ENCODE results near the gene PTPN7. TPM values are rescaled to one million over a fixed set of nuclear protein-coding genes. Genes with fewer than 3 reads are reported as not detected.

The PTPN7 gene
- polyA plus RNA-seq, 2 of the 4 experiments (the other 2 are of a cell fraction), result 0.08 TPM; not detected in 1

DNA sequence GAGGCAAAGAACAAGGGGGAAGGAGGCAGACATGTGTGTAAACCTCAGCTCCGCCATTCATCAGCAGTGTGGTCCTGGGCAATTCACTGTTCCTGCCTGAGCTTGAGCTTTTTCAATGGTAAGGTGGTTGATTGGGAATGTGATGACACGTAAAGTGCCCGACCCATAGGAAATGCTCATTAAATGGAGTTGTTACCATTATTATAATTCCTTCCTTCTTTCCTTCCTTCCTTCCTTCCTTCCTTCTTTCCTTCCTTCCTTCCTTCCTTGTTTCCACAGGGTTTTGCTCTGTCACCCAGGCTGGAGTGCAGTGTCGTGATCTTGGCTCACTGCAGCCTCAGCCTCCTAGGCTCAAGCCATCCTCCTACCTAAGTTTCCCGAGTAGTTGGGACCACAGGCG is 33.3 kb downstream of the PTPN7 start:
- ChIA-PET CTCF (interaction anchor here (0.6 to 31.9 kb wide), 4 partner anchors 5 to 194 kb away, joined by 3 to 1624 read pairs (median 209); partner anchors contain the start of genes ELF3, GPR37L1 and RNPEP), POLR2A (interaction anchor here (1.4 kb wide), 1 partner anchor 117 kb away, joined by 5 read pairs; the partner anchor contains the start of gene ELF3)
- Histone ChIP-seq H3K4me2 (no peak overlapping the region), H3K27ac (no peak overlapping the region), H3K9me3 (no peaks in the 10 kb centered on the region), H3K4me1 (0 out of 3 replicates have a peak, but pooled peaks cover 9% of the 10 kb centered on the region), H3K4me3 (no peak overlapping the region)
- WGBS (ENCODE audit: missing lambda C conversion rate), result 95% methylated on average over 6 of the region's 6 CpGs
- ATAC-seq (no peak), DNase-seq (ENCODE audit: low read depth in 1 of 2, low spot score in 1 of 2) (no peak), FAIRE-seq (no peak)
- TF ChIP-seq HEYL (CRISPR knock-in tag; IDR thresholded peaks at IDR 0.05) (no peak), MAFK (IDR thresholded peaks at IDR 0.05; ENCODE audit: partially characterized antibody) (no peak)

DNA sequence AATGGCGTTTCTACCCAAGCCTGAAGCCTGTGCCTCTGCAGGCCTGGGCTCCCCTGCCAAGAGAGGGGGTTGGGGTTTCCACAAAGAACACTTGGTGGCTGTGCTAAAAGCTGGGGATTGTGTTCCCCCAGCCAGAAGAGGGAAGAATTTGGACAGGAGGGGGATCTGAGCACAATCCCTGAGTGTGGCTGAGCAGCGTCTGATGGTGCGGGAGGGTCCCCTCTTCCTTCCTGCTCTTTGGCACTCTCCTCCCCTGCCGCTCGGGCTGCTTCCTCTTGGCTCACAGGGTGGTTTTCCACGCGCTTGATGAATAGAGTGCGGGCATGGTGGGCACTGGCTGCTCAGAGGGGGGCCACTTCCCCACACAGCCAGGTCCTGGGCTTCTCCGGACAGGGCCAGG is 34.0 kb downstream of the PTPN7 start:
- H3K9me3 ChIP-seq, result no peaks in the 10 kb centered on the region
- DNase-seq (ENCODE audit: low read depth in 1 of 2, low spot score in 1 of 2) (no peak), FAIRE-seq (no peak), ATAC-seq (no peak)
- no peak overlapping the region for H3K27ac ChIP-seq
- H3K4me3 ChIP-seq, result no peak overlapping the region
- no peak overlapping the region for H3K4me2 ChIP-seq
- CTCF ChIA-PET, result interaction anchor here (1.2 to 31.9 kb wide), 4 partner anchors 4 to 154 kb away, joined by 5 to 1624 read pairs (median 209); partner anchors contain the start of genes ELF3, GPR37L1 and RNPEP
- peaks cover 11% of the 10 kb centered on the region; the same call in 1 of the 3 replicates for H3K4me1 ChIP-seq
- 77% methylated on average over 9 of the region's 9 CpGs for WGBS (ENCODE audit: missing lambda C conversion rate)
- TF ChIP-seq, protein P1, sequence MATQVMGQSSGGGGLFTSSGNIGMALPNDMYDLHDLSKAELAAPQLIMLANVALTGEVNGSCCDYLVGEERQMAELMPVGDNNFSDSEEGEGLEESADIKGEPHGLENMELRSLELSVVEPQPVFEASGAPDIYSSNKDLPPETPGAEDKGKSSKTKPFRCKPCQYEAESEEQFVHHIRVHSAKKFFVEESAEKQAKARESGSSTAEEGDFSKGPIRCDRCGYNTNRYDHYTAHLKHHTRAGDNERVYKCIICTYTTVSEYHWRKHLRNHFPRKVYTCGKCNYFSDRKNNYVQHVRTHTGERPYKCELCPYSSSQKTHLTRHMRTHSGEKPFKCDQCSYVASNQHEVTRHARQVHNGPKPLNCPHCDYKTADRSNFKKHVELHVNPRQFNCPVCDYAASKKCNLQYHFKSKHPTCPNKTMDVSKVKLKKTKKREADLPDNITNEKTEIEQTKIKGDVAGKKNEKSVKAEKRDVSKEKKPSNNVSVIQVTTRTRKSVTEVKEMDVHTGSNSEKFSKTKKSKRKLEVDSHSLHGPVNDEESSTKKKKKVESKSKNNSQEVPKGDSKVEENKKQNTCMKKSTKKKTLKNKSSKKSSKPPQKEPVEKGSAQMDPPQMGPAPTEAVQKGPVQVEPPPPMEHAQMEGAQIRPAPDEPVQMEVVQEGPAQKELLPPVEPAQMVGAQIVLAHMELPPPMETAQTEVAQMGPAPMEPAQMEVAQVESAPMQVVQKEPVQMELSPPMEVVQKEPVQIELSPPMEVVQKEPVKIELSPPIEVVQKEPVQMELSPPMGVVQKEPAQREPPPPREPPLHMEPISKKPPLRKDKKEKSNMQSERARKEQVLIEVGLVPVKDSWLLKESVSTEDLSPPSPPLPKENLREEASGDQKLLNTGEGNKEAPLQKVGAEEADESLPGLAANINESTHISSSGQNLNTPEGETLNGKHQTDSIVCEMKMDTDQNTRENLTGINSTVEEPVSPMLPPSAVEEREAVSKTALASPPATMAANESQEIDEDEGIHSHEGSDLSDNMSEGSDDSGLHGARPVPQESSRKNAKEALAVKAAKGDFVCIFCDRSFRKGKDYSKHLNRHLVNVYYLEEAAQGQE (IDR thresholded peaks at IDR 0.05), result no peak
- no peak for TF ChIP-seq MAFK (IDR thresholded peaks at IDR 0.05; ENCODE audit: partially characterized antibody)
- TF ChIP-seq ZFP36 (IDR thresholded peaks at IDR 0.05; ENCODE audit: borderline replicate concordance, partially characterized antibody), result no peak
- no peak for TF ChIP-seq NPAS2 (CRISPR knock-in tag; IDR thresholded peaks at IDR 0.05; ENCODE audit: borderline replicate concordance)
- TF ChIP-seq, protein P2, sequence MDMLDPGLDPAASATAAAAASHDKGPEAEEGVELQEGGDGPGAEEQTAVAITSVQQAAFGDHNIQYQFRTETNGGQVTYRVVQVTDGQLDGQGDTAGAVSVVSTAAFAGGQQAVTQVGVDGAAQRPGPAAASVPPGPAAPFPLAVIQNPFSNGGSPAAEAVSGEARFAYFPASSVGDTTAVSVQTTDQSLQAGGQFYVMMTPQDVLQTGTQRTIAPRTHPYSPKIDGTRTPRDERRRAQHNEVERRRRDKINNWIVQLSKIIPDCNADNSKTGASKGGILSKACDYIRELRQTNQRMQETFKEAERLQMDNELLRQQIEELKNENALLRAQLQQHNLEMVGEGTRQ (IDR thresholded peaks at IDR 0.05), result no peak
- no peak for TF ChIP-seq HOXB5 (CRISPR knock-in tag; IDR thresholded peaks at IDR 0.05)
- TF ChIP-seq, protein P3, sequence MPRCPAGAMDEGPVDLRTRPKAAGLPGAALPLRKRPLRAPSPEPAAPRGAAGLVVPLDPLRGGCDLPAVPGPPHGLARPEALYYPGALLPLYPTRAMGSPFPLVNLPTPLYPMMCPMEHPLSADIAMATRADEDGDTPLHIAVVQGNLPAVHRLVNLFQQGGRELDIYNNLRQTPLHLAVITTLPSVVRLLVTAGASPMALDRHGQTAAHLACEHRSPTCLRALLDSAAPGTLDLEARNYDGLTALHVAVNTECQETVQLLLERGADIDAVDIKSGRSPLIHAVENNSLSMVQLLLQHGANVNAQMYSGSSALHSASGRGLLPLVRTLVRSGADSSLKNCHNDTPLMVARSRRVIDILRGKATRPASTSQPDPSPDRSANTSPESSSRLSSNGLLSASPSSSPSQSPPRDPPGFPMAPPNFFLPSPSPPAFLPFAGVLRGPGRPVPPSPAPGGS (IDR thresholded peaks at IDR 0.05), result no peak
- POLR2A ChIA-PET, result no interaction called here

GRCh38 chr1:202125611-202126010 is 34.8 kb downstream of the PTPN7 start:
- no peak for FAIRE-seq
- Histone ChIP-seq H3K4me1 (peaks cover 14% of the 10 kb centered on the region; the same call in 1 of the 3 replicates), H3K4me2 (no peak overlapping the region), H3K4me3 (no peak overlapping the region), H3K27ac (no peak overlapping the region), H3K9me3 (no peaks in the 10 kb centered on the region)
- TF ChIP-seq KDM1A (IDR thresholded peaks at IDR 0.05; ENCODE audit: low read depth), result no peak
- TF ChIP-seq HOXA7 (CRISPR knock-in tag; IDR thresholded peaks at IDR 0.05), result no peak
- TF ChIP-seq MAZ (IDR thresholded peaks at IDR 0.05; ENCODE audit: borderline replicate concordance, low read depth, low read length), result no peak
- TF ChIP-seq RARB (CRISPR knock-in tag; IDR thresholded peaks at IDR 0.05), result no peak
- TF ChIP-seq RCOR1 (IDR thresholded peaks at IDR 0.05; ENCODE audit: low read depth, low read length), result no peak
- TF ChIP-seq RNF2 (IDR thresholded peaks at IDR 0.05; ENCODE audit: borderline replicate concordance, low read depth), result no peak
- TF ChIP-seq FOSB (CRISPR knock-in tag; IDR thresholded peaks at IDR 0.05), result no peak
- no peak for TF ChIP-seq ELK1 (IDR thresholded peaks at IDR 0.05; ENCODE audit: low read depth, low read length)
- no peak for TF ChIP-seq MYC (IDR thresholded peaks at IDR 0.05; ENCODE audit: borderline replicate concordance, low read length)
- TF ChIP-seq NPAS2 (CRISPR knock-in tag; IDR thresholded peaks at IDR 0.05; ENCODE audit: borderline replicate concordance), result no peak
- no peak for TF ChIP-seq CBX8 (IDR thresholded peaks at IDR 0.05)
- TF ChIP-seq ZFP36 (IDR thresholded peaks at IDR 0.05; ENCODE audit: borderline replicate concordance, partially characterized antibody), result no peak
- no peak for TF ChIP-seq PHF8 (IDR thresholded peaks at IDR 0.05; ENCODE audit: borderline replicate concordance, low read depth)
- TF ChIP-seq, protein P4, sequence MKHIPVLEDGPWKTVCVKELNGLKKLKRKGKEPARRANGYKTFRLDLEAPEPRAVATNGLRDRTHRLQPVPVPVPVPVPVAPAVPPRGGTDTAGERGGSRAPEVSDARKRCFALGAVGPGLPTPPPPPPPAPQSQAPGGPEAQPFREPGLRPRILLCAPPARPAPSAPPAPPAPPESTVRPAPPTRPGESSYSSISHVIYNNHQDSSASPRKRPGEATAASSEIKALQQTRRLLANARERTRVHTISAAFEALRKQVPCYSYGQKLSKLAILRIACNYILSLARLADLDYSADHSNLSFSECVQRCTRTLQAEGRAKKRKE (CRISPR knock-in tag; IDR thresholded peaks at IDR 0.05; ENCODE audit: low read depth), result no peak
- TF ChIP-seq, protein P5, sequence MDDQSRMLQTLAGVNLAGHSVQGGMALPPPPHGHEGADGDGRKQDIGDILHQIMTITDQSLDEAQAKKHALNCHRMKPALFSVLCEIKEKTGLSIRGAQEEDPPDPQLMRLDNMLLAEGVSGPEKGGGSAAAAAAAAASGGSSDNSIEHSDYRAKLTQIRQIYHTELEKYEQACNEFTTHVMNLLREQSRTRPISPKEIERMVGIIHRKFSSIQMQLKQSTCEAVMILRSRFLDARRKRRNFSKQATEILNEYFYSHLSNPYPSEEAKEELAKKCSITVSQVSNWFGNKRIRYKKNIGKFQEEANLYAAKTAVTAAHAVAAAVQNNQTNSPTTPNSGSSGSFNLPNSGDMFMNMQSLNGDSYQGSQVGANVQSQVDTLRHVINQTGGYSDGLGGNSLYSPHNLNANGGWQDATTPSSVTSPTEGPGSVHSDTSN (IDR thresholded peaks at IDR 0.05), result no peak
- no peak for TF ChIP-seq CHD2 (IDR thresholded peaks at IDR 0.05; ENCODE audit: low read length, partially characterized antibody)
- 85% methylated on average over 8 of the region's 8 CpGs for WGBS (ENCODE audit: missing lambda C conversion rate)
- no peak for ATAC-seq
- ChIA-PET POLR2A (interaction anchor here (0.6 to 1.5 kb wide), 2 partner anchors 12 to 115 kb away, joined by 4 read pairs; partner anchors contain the start of gene ELF3), CTCF (interaction anchor here (0.6 to 31.9 kb wide), 7 partner anchors 7 to 229 kb away, joined by 3 to 1624 read pairs (median 3); partner anchors contain the start of genes ELF3 and RNPEP)
- no peak for DNase-seq (ENCODE audit: low read depth in 1 of 2, low spot score in 1 of 2)
